ENCODE data around the gene GPX3. TPM values are rescaled to one million over a fixed set of nuclear protein-coding genes. Genes with fewer than 3 reads are reported as not detected.

Gene GPX3, protein sequence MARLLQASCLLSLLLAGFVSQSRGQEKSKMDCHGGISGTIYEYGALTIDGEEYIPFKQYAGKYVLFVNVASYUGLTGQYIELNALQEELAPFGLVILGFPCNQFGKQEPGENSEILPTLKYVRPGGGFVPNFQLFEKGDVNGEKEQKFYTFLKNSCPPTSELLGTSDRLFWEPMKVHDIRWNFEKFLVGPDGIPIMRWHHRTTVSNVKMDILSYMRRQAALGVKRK
- 20.4 and 20.9 TPM in 2 replicates for total RNA-seq (2021)
- long read RNA-seq, transcript GPX3-201 (5 exons, 1,636 nt), result major isoform, 117 of 133 reads
- long read RNA-seq, transcript GPX3-209 (6 exons, 1,478 nt), result minor isoform, 5 of 133 reads
- long read RNA-seq, partial matches to known transcripts, result 0 of 133 reads
- long read RNA-seq, other reads (novel, unspliced or antisense), result 8 of 133 reads

DNA sequence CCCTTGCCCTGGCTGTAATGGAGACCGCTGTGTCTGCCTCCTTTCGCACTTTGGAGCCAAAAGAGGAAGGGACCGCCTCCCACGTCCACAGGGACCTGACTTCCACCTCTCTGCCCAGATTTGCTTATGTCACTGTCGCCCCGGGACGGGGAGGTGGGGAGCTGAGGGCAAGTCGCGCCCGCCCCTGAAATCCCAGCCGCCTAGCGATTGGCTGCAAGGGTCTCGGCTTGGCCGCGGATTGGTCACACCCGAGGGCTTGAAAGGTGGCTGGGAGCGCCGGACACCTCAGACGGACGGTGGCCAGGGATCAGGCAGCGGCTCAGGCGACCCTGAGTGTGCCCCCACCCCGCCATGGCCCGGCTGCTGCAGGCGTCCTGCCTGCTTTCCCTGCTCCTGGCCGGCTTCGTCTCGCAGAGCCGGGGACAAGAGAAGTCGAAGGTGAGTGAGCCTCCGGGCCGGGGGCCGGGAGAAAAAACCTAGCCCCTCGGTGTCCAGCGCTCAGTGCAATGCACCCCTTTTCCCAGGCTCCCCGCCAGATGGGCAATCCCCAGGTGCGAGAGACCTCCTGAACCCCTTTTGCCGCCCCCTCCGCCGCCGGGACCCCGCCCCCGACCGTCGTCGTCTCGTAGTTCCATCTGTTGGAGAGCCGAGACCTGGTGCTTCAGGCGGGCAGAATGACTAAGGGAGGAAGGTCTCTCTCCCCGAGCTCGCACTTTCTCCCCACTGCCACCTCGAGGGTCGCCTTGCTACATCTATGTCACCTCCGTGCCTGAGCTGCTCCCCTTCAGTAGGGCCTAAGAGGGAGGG, at the start of gene GPX3:
Gene GPX3 (plus strand): TSS at position 288 of the 807 bp plus-strand sequence. CDS start 64 bp downstream, at position 352.
- no peaks in the 10 kb centered on the region for H3K36me3 Mint-ChIP-seq (ENCODE audit: insufficient read depth in 1 of 3, low read depth in 3 of 3)
- Histone ChIP-seq H3K9ac (ENCODE audit: extremely low read depth, insufficient read length, low read length) (no peak within 1 kb of the TSS), H4K5ac (ENCODE audit: insufficient read length, low read depth, low read length) (no peak within 1 kb of the TSS)

More for the DNA sequence above, at the start of gene GPX3:
- no peak within 1 kb of the TSS for H4K91ac ChIP-seq (ENCODE audit: insufficient read length, low read depth, low read length)
- no peak within 1 kb of the TSS for H4K8ac ChIP-seq (replicated peaks; ENCODE audit: insufficient read length, low read depth, low read length)
- no peaks in the 10 kb centered on the region for H3K9me3 Mint-ChIP-seq
- no peak within 1 kb of the TSS for H3K4ac ChIP-seq (ENCODE audit: low read depth, low read length)
- no peak within 1 kb of the TSS for H3K18ac ChIP-seq (ENCODE audit: insufficient read length, low read depth, low read length)
- no peaks in the 10 kb centered on the region; the same call in 1 of the 2 replicates for H3K27me3 ChIP-seq (ENCODE audit: insufficient read depth, low read length)
- no peak within 1 kb of the TSS for H2BK20ac ChIP-seq (ENCODE audit: low read depth, low read length, poor library complexity, severe bottlenecking)
- no peak within 1 kb of the TSS for H2BK5ac ChIP-seq (ENCODE audit: insufficient read length, low read length)
- no peak within 1 kb of the TSS for H3K27ac ChIP-seq (ENCODE audit: insufficient read length, low read depth, low read length)
- H2AK5ac ChIP-seq (ENCODE audit: insufficient read length, low read length), result no peak within 1 kb of the TSS
- DNase-seq, result peak; percentile 94
- TF ChIP-seq, protein P1, sequence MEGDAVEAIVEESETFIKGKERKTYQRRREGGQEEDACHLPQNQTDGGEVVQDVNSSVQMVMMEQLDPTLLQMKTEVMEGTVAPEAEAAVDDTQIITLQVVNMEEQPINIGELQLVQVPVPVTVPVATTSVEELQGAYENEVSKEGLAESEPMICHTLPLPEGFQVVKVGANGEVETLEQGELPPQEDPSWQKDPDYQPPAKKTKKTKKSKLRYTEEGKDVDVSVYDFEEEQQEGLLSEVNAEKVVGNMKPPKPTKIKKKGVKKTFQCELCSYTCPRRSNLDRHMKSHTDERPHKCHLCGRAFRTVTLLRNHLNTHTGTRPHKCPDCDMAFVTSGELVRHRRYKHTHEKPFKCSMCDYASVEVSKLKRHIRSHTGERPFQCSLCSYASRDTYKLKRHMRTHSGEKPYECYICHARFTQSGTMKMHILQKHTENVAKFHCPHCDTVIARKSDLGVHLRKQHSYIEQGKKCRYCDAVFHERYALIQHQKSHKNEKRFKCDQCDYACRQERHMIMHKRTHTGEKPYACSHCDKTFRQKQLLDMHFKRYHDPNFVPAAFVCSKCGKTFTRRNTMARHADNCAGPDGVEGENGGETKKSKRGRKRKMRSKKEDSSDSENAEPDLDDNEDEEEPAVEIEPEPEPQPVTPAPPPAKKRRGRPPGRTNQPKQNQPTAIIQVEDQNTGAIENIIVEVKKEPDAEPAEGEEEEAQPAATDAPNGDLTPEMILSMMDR (conservative IDR thresholded peaks at IDR 0.05), result no peak
- H2AFZ ChIP-seq (ENCODE audit: low read length), result no peak within 1 kb of the TSS
- no peak within 1 kb of the TSS for H3T11ph ChIP-seq (ENCODE audit: low read length)
- H2BK12ac ChIP-seq (ENCODE audit: insufficient read length, low read depth, low read length), result no peak within 1 kb of the TSS
- no peaks in the 10 kb centered on the region for H3K23me2 ChIP-seq (ENCODE audit: insufficient read length, low read depth, low read length, poor library complexity, severe bottlenecking)
- H3K27ac Mint-ChIP-seq, result no peak within 1 kb of the TSS; a peak in 1 of 7 replicates
- no CpG with 5 or more reads among the region's 54 CpGs for WGBS (ENCODE audit: extremely low coverage, insufficient read length, low lambda C conversion rate)
- H3K9me3 ChIP-seq (ENCODE audit: control insufficient read depth, low read depth, low read length), result no peaks in the 10 kb centered on the region
- no peaks in the 10 kb centered on the region for H3K79me2 ChIP-seq (ENCODE audit: insufficient read depth, low read length)
- no peaks in the 10 kb centered on the region for H4K20me1 ChIP-seq (ENCODE audit: control insufficient read depth, insufficient read depth, insufficient read length)
- H3K4me2 ChIP-seq (ENCODE audit: insufficient read depth, insufficient read length, low read length), result peak within 1 kb of the TSS; percentile 36
- H3K4me3 Mint-ChIP-seq, result peak within 1 kb of the TSS; percentile 74 to 87
- H3K23ac ChIP-seq (ENCODE audit: insufficient read length, low read depth, low read length), result no peak within 1 kb of the TSS
- peaks cover 59% of the 10 kb centered on the region for H3K27me3 Mint-ChIP-seq (ENCODE audit: low read depth)
- no peaks in the 10 kb centered on the region for H3K4me1 ChIP-seq (ENCODE audit: insufficient read depth, low read length)
- no peak within 1 kb of the TSS for H3K56ac ChIP-seq (ENCODE audit: insufficient read length, low read depth, low read length)
- H3K4me1 Mint-ChIP-seq, result peaks cover 5 to 7% of the 10 kb centered on the region in 2 experiments; a peak in 3 of 4 replicates
- no peak within 1 kb of the TSS for H3K14ac ChIP-seq (ENCODE audit: insufficient read depth, low read length)
- H2BK15ac ChIP-seq (ENCODE audit: low read depth, low read length), result no peak within 1 kb of the TSS
- H2BK120ac ChIP-seq (ENCODE audit: low read depth, low read length, poor library complexity, severe bottlenecking), result no peak within 1 kb of the TSS
- H3K79me1 ChIP-seq (ENCODE audit: insufficient read depth, low read depth, low read length, poor library complexity, severe bottlenecking), result no peaks in the 10 kb centered on the region

Data from H9 (cell line).